HK-2 (cell line): Measurements from ENCODE around the gene GALNT10.
A peak's percentile ranks its signal among the peaks of the same experiment; 100 is the strongest.
"Not testable (repeated sequence)": the region's sequence is repeated elsewhere in the genome, so short reads cannot be mapped to it uniquely, and the experiment has no call there.

ENCODE experiments used
- DNase-seq: peaks from one replicate; pipeline ENCODE4 v3.0.0-alpha.2; 2018; ENCODE audit not compliant: unreplicated experiment

GALNT10 gene

DNA sequence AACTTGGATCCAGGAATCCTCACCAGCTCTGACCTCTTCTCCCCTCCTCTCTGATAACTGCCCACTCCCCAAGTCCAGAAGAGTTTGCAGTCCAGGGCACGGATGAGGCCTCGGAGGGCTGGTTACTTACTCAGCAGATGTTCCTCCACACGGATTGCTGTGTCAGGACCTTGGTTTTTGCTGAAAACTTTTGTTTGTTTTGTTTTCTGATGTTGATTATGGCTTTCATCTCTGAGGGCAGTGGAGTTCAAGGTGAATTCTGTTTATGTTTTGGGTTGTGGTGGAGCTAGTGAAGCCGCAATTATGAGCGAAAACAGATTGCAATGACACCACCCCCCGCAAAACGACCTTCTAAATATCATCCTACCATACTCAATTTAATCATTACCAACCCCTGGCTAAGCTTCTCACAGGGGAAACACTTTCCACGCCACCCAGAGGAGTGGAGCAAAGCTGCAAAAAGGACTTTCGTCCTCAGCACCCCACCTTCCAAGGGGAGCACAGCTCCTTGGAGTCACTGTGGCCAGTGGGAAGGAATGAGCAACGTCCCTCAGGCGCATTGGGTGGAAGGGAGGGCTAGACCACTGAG, 162.5 kb downstream of the GALNT10 start:
- no peak for DNase-seq

DNA sequence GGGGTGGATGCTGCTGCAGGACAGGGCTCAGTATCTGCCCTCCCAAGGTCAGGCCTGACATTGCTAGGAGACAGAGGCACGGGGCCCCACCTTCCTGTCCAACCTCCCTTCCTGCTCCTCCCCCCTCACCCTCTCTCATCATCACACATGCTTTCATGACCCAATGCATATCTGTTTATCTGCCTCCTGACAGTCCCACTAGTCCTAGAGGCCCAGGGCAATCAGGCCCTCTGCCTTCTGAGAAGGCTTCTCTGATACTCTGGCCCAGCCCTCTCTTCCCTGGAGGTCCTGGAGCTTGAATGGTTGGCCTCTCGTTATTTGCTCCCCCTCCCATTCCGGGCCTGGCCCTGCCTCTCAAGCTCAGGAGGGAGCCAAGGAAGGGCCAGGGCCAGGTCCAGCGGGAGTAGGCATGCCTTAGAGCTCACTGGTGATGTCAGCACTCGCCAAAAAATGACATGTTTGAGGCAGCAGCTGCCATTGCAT, 164.6 kb downstream of the GALNT10 start:
- no peak for DNase-seq

DNA sequence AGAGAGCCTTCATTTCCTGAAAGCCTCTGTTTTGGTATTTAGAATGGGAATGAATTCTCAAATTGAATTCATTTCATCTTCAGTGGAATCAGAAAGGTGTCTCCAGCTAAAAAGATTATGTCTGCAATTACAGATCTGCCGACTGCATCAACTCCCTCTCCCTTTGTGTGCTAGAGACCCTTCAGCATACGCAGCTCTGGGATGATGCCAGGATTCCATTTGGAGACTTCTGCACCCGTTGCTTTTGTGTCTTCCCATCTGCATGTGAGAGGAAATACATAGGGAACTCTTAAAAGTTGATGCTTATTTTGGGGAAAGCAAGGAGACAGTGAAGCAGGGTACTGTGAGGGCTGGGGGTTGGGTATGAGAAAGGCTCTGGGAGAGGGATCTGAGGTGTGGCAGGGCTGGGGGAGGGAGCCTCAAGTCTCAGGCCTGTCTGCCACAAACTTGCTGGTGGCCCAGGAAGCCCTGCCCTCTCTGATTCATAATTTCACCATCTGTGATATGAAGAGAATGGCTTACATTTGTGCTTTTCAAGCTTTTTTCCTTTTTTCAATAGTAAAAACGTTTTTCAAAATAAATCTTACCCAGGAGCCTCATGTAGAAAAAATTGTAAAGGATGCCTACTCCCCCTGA, 165.6 kb downstream of the GALNT10 start:
- DNase-seq: no peak

DNA sequence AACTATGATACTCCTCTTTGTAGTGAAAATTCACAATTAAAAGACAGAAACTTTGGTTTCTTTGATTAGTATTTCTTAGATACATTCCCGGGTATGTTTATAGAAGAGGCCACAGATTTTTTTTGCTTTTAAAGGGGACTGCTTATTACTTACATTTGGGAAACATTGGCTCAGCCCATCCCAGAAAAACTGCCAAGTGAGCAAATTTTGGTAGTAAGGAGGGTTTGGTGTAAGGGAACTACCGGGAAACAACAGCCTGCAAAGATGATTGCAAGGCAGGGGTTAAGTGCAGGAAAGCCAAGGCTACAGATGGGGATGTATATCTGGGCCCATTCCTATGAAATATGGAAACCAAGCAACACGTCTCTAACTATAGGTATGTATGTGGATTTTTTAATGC, 166.4 kb downstream of the GALNT10 start:
- no peak for DNase-seq

DNA sequence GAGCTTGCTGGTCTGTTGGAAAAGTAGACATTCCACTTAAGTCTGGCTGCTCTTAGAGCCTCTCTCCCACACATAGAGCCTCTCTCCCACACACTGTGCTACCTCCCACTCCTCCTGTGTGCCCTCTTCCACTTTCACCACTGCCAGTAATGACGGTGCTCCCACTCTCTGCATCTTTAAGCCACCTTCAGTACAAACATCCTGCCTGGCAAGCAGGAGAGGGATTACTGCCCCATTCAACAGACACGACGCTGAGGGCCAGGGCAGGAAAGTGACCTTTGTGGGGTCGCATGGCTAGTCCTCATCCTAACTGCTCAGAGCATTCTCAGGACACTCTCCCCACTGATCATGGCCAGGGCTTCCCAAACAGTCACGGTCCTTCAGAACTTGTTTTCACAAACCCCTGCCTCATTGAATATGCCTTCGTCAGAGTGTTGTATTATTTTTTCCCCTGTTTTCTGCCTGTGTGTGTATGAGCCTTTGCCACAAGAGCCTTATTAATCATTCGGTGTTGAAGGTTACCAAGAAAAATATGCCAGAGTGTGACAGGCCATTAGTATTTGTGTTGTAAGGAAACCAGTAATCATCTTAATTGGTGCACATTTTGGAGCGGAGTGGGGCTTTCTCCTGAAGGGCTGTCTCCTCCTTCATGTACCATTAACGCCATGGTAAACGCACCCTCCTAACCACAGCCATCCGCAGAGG, 168.1 kb downstream of the GALNT10 start:
- DNase-seq: no peak

DNA sequence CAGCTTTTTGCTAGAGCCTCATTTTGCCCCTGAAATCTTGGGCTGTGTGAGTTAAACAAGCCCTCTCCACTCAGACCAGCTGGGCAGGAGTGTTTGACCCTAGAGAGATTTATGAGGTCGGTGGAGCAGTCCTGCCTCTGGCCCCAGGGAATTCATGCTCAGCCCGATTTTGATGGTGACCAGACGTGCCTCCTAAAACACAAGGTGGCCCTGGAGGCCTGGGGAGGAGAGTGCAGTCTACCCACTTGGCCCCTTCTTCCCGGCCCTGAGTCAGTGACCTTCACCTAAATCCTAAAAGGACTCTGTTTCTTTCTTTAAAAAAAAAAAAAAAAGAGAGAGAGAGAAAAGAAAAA, 168.7 kb downstream of the GALNT10 start:
- DNase-seq: no peak

DNA sequence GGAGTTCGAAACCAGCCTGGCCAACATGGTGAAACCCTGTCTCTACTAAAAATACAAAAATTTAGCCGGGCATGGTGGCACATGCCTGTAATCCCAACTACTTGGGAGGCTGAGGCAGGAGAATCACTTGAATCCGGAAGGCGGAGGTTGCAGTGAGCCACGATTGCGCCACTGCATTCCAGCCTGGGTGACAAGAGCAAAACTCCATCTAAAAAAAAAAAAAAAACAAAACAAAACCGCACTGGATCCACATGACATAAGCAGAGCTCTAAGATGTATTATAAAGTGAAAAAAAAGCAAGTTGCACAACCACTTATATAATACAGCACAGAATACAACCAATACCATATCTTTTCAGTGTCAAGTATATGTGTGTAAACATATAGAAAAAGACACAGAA, 169.7 kb downstream of the GALNT10 start:
- DNase-seq: not testable (repeated sequence)

DNA sequence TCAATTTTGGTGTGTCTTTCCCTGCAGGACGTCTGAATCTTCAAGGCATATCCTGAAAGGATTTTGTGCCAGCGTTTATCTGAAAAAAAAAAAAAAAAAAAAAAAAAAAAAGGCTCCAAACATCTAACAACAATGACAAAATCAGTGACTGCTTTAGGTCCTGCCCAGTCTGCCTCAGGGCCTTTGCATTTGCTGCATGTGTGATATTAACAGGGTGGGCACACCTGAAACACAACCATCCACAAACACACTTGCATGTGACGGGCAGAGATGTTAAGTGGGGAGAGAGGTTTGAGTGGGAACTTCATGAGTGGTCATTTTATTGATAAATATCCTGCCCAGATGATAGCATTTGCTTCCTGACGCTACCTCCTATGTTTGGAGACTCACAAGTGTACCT, 172.9 kb downstream of the GALNT10 start:
- DNase-seq: no peak

DNA sequence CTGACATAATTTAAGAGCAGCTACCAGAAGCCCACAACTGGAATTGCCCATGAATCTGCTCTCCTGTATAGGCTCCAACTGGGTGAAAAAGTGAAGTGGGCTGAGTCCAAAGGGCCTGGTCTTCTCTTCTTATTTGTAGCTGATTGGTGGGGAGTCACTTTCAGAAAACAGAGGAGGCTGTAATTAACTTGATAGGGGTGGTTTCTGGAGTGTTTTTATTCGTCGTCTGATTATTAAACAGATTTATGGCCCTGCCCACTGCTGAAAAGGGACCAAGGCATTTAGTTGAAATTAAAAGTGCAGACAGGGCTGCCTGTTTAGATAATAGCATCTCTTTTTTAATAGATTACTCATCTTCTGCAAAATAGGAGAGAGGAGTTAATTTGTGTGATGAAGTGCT, 174.2 kb downstream of the GALNT10 start:
- DNase-seq: no peak

DNA sequence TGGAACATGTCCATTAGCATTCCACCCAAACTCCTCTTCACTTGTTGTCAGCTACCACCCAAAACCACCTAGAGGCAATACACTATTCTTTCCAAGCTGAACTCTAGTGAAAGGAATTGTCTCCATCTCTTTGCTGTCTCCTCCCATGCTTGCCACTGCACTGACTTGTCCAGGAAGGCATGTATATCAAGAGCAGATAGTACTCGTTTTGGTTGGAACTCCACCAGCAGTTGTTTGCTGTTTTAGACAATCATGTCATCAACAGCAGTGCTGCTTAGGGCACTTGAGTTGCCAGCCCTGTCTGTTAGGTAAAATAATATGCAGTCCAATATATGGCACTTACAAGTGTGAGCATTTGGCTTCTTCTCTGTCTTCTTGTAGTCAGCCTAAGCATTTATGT, 175.3 kb downstream of the GALNT10 start:
- no peak for DNase-seq

DNA sequence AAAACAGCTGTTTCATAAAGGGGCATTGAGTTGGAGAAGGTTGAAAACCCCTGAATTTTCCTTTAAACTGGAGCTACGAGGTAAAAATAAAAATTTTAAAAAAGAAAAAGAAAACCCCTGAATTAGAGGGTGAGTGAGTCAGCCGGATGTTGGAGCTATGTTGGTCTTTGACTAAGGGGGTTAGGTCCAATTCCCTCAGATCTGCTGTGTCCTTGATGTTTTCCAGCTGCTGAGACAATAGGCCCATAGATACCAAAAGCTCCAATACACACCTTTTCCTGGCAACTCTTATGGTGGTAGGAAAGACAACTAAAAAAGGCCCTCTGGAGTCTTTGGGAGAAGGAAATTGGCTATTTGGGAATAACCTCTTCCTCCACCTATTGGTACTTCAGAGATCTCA, 175.8 kb downstream of the GALNT10 start:
- DNase-seq: no peak

DNA sequence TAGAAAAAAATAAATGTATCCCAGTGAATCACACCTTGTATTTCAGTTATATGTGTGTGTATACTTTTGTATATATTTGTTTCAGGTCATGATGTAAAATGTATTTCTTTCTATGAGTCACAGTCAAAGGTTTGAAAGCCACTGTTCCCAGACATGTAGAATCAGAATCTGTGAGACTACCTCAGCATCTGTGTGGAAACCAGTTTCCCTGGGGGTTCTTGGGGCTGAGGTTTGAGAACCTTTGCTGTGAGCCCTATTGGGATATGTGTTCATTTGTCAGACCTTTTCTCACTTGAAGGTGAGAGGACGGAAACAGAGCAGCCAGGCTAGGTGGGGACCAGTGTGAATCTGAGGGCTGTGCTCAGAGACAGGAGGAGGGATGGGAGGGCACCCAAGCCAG, 176.6 kb downstream of the GALNT10 start:
- no peak for DNase-seq

DNA sequence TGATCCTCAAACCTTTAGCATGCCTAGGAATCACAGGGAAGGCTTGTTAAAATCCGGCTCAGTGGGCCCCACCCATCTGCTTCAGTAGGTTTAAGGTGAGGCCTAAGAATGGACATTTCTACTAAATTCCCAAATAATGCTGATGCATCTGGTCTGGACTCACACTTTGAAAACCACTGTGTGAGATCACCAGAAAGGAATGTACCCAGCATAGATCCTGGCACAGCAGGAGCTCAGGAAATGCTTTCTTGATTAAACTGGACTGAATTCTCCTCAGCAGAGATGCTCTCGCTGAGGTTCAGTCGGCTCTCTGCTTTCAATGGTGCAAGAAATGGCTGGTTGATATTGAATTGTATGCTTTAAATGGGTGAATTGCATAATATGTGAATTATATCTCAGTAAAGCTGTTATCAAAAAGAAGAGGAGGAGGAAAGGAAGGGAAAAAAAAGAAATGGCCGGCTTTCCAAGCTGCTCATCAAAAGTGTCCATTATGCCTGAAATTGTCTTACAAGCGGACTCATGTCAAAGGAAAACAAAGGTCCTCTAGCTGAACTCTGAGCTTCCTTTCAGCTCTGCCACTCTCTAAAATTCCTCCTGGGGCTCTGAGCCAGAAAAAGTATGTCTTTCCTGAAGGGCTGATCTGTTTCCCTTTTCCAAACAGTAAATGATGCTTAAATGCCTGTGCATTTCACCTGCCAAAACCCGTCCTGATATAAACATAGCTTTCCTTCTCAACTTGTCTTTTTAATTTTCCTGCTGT, 177.7 kb downstream of the GALNT10 start:
- peak; percentile 34 for DNase-seq

DNA sequence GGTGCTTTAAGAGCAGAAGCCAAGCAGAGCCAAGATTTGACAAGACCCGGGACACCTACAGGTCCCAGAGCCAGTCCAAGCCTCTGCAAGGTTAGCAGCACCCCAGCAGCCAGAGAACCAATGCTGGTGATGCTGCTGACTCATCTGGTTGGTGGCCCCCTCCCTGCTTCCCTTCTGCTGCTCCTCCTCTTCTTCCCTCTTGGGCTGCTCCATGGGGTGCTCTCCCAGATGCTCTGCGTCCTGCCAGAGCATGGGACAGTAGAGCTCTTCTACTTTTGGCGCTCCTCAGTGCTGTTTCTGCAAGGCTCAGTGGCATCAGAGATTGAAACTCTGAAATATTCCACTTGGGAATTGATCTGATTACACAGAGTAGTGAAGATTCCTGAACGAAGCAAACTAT, 179.1 kb downstream of the GALNT10 start:
- no peak for DNase-seq

DNA sequence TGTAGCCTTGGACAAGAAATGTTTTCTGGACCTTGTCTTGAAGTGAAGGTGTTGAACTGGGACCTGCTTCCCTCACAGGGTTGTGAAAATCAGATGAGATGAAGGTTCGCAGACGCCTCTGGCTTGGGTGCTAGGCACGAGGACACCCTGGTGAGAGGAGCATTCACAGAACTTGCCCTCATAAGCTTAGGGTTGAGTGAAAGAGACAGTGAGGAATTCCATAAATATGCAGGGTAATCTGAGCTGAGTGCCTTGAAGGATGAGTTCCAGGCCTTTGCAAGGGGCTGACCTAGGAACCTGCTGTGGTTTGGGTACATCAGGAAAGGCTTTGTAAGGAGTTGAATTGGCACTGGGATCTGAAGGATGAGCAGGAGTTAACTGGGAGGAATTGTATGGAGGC, 179.6 kb downstream of the GALNT10 start:
- DNase-seq: no peak

DNA sequence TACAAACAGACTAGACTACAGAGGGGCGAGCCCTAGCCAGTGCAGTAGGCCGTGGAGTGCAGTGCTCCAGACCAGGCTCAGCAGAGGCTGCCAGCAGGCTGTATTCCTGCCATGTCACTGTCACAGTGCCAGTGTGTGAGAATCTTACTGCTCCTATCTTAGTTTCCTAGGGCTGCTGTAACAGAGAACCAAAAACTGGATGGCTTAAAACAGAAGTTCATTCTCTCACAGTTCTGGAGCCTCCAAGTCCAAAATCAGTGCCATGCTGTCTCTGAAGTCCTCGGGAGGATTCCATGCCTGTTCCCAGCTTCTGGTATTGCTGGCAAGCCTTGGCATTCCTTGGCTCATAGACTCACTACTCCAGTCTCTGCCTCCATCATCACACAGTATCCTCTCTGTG, 180.3 kb downstream of the GALNT10 start:
- DNase-seq: no peak

DNA sequence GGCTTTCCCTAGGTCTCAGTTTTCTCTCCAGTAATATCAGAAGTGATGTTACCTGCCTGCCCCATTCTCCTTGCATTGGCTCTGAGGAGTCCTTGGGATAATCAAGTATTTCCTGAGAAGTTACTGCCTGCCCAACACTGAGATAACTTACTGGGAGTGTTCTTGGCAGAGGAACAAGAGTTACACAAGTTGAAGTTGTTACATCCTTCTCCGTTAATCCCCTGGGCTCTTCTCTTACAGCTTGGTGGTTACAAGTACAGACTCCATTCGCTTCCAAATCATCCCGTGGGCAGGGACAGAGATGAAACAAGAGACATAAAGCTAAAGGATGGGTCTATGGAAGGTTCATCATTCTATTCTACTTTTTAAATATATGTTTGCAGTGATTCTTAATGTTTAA, 181.2 kb downstream of the GALNT10 start:
- DNase-seq: no peak

DNA sequence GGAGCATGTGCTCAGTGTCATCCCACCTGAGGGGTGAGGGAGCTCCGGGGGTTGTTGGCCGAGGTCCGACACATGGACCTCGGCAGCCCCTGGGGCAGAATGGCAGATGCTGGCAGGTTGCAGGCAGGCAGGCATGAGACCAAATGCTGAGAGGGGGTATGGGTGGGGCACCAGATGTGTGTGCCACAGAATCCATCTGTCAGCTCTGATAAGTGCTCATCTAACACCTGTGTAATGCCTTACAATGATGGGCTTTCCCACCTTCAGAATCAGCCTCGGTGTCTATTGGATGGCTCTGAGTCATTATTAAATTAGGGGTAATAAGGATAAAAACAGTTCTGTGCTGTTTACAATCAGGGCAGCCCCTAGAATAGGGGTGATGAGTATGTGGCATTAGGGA, 182.1 kb downstream of the GALNT10 start:
- DNase-seq: no peak

DNA sequence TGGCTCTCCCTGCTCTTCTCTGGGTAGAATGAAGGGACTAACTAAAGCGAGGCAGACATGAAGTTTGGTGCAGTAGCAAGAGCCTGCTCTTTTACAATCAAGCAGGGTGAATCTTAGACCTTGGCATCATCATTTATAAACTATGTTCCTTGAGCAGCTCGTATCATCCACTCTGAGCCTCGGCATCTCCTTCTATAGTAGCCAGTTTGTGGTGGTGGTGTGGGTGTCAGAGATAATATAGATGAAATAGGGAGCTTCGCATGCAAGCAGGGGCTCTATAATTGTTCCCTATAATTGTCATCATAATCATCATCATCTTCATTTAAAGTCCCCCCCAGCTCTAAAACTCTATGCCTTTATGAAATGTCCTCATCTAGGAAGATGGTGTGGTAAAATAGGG, 182.8 kb downstream of the GALNT10 start:
- DNase-seq: no peak

DNA sequence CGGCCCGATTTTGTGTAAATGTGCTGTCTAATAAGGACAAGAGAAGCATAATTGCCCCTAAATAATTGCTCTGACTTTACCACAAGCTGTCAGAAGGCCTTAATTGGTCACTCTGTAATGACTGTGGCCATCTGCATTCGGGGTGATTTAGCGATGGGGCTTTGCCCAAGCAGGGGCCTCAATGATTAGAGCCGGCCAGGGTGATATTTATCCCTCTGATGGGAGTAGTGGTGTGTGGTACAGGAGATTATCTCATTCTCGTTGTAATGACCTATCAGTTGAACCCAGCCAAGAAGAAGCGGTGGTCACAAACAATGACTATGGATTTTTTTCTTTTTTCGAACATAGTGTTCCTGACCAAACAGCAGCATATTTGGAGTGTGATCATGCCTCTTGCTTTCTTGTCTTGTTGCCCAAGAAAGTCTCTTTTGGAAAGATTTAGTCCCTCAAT, 183.2 kb downstream of the GALNT10 start:
- no peak for DNase-seq

DNA sequence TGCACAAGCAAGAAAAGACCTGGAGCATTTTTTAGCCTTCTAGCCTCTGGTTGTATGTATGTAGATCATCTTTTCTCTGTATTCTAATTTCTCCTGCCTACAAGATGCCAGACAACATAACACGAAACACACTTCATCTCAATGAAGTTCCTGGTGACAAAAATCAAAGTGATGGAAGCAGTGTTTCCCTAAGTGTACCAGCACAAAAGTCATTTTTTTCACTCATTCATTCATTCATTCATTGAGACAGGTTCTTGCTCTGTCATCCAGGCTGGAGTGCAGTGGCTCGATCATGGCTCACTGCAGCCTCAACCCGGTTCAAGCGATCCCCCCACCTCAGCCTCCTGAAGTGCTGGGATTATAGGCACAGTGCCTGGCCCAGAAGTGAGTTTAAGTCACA, 183.7 kb downstream of the GALNT10 start:
- DNase-seq: no peak

DNA sequence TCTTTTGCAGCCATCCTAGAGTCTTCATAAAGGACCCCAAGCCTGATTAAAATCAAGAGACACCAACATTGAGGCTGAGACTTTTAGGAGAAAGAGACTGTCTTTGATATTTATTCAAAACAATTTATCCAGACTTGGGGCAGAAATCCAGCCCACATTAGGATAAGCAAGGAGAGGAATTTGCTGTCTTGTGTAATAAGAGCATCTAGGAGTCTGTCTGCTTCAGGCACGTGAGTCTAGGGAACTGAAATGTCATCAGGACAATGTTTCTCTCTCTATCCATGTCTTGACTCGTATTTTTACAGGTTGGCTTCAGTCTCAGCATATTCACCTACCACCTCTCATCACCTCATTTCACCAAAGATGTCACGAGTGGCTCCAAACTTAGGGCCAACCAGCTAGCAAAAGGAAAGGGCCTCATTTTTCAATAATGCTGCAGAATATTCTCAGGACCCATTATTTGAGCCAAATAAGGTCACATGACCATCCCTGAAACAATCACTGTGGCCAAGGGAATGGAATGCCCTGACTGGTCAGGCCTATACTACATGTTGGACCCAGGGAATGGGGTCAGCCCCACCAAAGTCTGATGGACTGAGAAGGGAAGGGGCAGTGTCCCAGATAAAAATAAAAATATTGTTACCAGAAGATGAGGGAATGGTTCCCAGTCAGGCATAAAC, 184.9 kb downstream of the GALNT10 start:
- no peak for DNase-seq
